Mesenchymal stem cell (in vitro differentiated cells and primary cell): Measurements from ENCODE around the gene AGAP1.

Experiments
- DNase-seq: peaks from one replicate; pipeline ENCODE4 v3.0.0-alpha.2; 2013
- H2AFZ ChIP-seq: one replicate; pipeline ENCODE4 v1.6.1; 2013; ENCODE audit warnings: low read depth, mild to moderate bottlenecking, control low read depth, inconsistent platforms, low read length, moderate library complexity
- H2AK5ac ChIP-seq: 2 replicates; pipeline ENCODE4 v1.6.1; 2013; ENCODE audit warnings: low read length, moderate library complexity, mild to moderate bottlenecking, inconsistent platforms; ENCODE audit not compliant: severe bottlenecking
- H2BK120ac ChIP-seq: one replicate; pipeline ENCODE4 v1.6.1; 2013; ENCODE audit warnings: low read depth, mild to moderate bottlenecking, inconsistent platforms, low read length, moderate library complexity
- H2BK12ac ChIP-seq, 2 experiments: one replicate each; pipeline ENCODE4 v1.6.1; 2013; ENCODE audit warnings: inconsistent platforms in 2 of 2, low read length in 2 of 2, mild to moderate bottlenecking in 2 of 2, moderate library complexity in 2 of 2, control low read depth in 1 of 2
- H2BK15ac ChIP-seq: one replicate; pipeline ENCODE4 v1.6.1; 2013; ENCODE audit warnings: mild to moderate bottlenecking, low read depth, inconsistent platforms; ENCODE audit not compliant: poor library complexity, severe bottlenecking
- H2BK5ac ChIP-seq: 2 replicates; pipeline ENCODE4 v1.6.1; 2013; ENCODE audit warnings: low read depth, mild to moderate bottlenecking, low read length, control low read depth, inconsistent platforms; ENCODE audit not compliant: poor library complexity, severe bottlenecking
- H3K14ac ChIP-seq, 2 experiments: one replicate each; pipeline ENCODE4 v1.6.1; 2013; ENCODE audit warnings: inconsistent platforms in 2 of 2, low read length in 2 of 2, control low read depth in 1 of 2, mild to moderate bottlenecking in 1 of 2, moderate library complexity in 1 of 2
- H3K18ac ChIP-seq, 2 experiments: one replicate each; pipeline ENCODE4 v1.6.1; 2013; ENCODE audit warnings: inconsistent platforms in 2 of 2, low read length in 2 of 2, control low read depth in 1 of 2, low read depth in 1 of 2, mild to moderate bottlenecking in 1 of 2
- H3K23ac ChIP-seq, 2 experiments: one replicate each; pipeline ENCODE4 v1.6.1; 2013; ENCODE audit warnings: inconsistent platforms in 2 of 2, low read length in 2 of 2, mild to moderate bottlenecking in 2 of 2, moderate library complexity in 2 of 2, control low read depth in 1 of 2
- H3K27ac ChIP-seq: 2 replicates; pipeline ENCODE4 v1.5.1; 2013; ENCODE audit warnings: mild to moderate bottlenecking, moderate library complexity, low read length, control low read depth, inconsistent platforms; ENCODE audit not compliant: poor library complexity, severe bottlenecking
- H3K27me3 ChIP-seq, 2 experiments: 2 replicates each; pipeline versions ENCODE4 v1.6.1 to v1.7.0; 2013; ENCODE audit warnings: low read length in 2 of 2, mild to moderate bottlenecking in 2 of 2, moderate library complexity in 2 of 2, control low read depth in 1 of 2, inconsistent platforms in 1 of 2; ENCODE audit not compliant: control insufficient read depth in 1 of 2, insufficient read depth in 1 of 2
- H3K36me3 ChIP-seq, 2 experiments: 2 replicates each; pipeline versions ENCODE4 v1.6.1 to v1.7.0; 2013; ENCODE audit warnings: low read length in 2 of 2, control low read depth in 1 of 2, inconsistent platforms in 1 of 2, low read depth in 1 of 2, mild to moderate bottlenecking in 1 of 2; ENCODE audit not compliant: insufficient read depth in 2 of 2, control insufficient read depth in 1 of 2
- H3K4ac ChIP-seq, 2 experiments: one replicate each; pipeline ENCODE4 v1.6.1; 2013; ENCODE audit warnings: inconsistent platforms in 2 of 2, low read length in 2 of 2, mild to moderate bottlenecking in 2 of 2, moderate library complexity in 2 of 2, control low read depth in 1 of 2, low read depth in 1 of 2
- H3K4me1 ChIP-seq: 2 replicates; pipeline ENCODE4 v1.6.1; 2013; ENCODE audit warnings: low read depth, low read length, control low read depth; ENCODE audit not compliant: control insufficient read depth, insufficient read depth
- H3K4me2 ChIP-seq: 2 replicates; pipeline ENCODE4 v1.6.1; 2013; ENCODE audit warnings: low read length, mild to moderate bottlenecking, inconsistent platforms; ENCODE audit not compliant: poor library complexity, severe bottlenecking
- H3K4me3 ChIP-seq, 2 experiments: 2 replicates each; pipeline versions ENCODE4 v1.5.1 to v1.7.0; 2013; ENCODE audit warnings: low read length in 2 of 2, mild to moderate bottlenecking in 2 of 2, control low read depth in 1 of 2, low read depth in 1 of 2; ENCODE audit not compliant: insufficient read depth in 1 of 2
- H3K79me1 ChIP-seq: replicated peaks from 2 replicates; pipeline ENCODE4 v1.6.1; 2013; ENCODE audit warnings: mild to moderate bottlenecking, control low read depth, low read length, inconsistent platforms; ENCODE audit not compliant: poor library complexity, severe bottlenecking
- H3K9ac ChIP-seq: 2 replicates; pipeline ENCODE4 v1.7.0; 2013; ENCODE audit warnings: mild to moderate bottlenecking, low read length, moderate library complexity
- H3K9me3 ChIP-seq: 2 replicates; pipeline ENCODE4 v1.7.0; 2013; ENCODE audit warnings: mild to moderate bottlenecking, low read length; ENCODE audit not compliant: control insufficient read depth
- H4K8ac ChIP-seq: one replicate; pipeline ENCODE4 v1.6.1; 2013; ENCODE audit warnings: inconsistent platforms, mild to moderate bottlenecking, low read length, moderate library complexity
- H4K91ac ChIP-seq: one replicate; pipeline ENCODE4 v1.6.1; 2013; ENCODE audit warnings: mild to moderate bottlenecking, low read length, inconsistent platforms
- WGBS: methylation state at CpG from one replicate; pipeline ENCODE4 v1.1.7; 2013; ENCODE audit warnings: mixed read lengths; 5-methylcytosine and 5-hydroxymethylcytosine counted together

AGAP1 gene

DNA sequence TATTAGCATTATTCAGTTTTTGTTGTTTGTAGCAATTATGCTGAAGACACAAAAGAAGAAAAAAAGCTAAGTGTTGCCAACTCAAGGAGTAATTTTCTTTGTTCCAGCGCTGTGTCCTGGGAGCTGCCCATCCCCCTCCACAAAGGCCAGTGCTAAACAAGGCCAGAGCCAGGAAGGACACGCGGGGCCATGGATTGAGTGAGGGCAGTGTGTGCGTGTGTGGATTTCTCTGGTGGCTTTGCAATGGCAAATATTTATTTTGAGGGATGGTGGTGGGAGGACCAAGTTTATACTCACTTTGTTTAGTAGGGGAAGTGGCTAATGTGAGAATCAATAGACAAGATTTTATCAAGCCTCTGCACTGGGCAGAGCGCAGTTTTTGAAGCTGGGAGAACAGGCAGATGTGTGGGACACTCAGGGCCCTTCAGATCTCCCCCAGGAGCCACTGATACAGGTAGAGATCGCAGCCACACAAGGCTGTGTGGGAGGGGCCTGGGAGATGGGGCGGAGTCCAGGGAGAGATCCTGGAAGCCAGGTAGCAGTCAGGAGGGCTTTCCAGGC is 11.4 kb downstream of the AGAP1 start:
- Histone ChIP-seq H2BK5ac (no peak overlapping the region), H3K9ac (no peak overlapping the region), H2BK120ac (peak overlapping the region; percentile 11), H2BK15ac (peak overlapping the region; percentile 70), H4K8ac (peak overlapping the region; percentile 92), H3K27ac (no peak overlapping the region), H3K18ac (peak overlapping the region; percentile 52 to 93), H3K4me1 (peaks cover 41% of the 10 kb centered on the region), H3K36me3 (peaks cover 0 to 6% of the 10 kb centered on the region in 2 experiments), H2AK5ac (peak overlapping the region; percentile 41), H2BK12ac (peak overlapping the region in 1 of 2 experiments; percentile 81), H3K79me1 (peaks cover 26% of the 10 kb centered on the region), H3K9me3 (no peaks in the 10 kb centered on the region), H4K91ac (no peak overlapping the region), H3K27me3 (no peaks in the 10 kb centered on the region), H2AFZ (no peak overlapping the region), H3K4me3 (no peak overlapping the region), H3K23ac (no peak overlapping the region), H3K4me2 (no peak overlapping the region), H3K14ac (peak overlapping the region in 1 of 2 experiments; percentile 85), H3K4ac (peak overlapping the region; percentile 36 to 88)
- peak; percentile 73 for DNase-seq
- WGBS: 44% methylated on average over 7 of the region's 7 CpGs

DNA sequence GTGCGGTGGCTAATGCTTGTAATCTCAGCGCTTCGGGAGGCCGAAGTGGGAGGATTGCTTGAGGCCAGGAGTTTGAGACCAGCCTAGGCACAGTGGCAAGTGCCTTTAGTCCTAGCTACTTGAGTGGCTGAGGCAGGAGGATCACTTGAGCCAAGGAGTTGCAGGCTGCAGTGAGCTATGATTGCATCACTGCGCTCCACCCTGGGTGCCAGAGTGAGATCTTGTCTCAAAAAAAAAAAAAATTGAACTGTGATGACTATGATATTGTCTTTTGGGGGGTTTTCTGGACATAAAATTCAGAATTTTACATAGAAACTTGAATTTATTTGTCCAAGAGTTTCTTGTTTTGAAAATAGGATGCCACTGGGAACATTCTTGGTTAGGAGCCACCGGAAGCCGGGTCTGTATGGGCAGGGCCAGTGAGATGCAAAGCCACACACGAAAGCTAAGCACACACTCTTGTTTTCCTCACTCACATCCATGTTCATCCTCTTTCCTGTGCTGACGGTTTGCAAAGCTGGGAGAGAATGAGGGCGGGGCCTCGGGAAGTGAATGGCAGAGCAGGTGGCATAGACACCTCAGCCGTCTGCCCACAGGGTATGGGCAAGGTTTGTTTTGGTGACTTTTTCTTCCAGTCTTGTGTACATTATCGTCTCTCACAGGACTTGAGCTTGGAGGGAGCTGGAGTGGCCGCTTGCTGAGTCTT is 12.6 kb downstream of the AGAP1 start:
- WGBS: 90% methylated on average over 14 of the region's 14 CpGs

DNA sequence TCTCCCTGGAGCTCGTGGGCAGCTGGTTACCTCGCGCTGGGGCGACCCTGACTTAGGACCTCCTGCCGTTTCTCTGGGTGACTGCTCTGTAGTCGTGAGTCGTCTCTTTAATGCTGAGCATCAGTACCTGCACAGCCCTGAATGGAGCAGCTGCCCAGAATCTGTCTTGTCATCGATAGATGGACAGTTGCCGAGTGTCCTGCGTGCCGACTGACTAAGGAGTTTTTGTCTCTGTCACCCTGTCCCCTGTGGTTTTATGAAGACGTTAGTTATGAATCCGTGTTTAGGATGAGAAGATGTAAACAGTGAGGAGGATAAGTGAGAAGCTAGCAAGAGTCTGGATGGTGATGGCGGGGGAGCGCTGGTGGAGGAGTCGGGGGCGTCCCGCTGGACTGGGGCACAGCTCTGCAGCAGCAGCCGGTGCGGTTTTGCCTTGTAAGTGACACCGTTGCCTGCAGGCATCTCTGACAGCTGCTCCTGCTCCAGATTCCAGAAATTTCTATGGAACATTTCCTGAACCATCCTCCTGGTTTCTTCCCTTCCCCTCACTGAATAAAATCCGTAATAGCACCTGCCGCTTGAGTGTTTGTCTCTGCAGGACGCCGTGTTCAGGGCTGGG is 13.3 kb downstream of the AGAP1 start:
- peaks cover 41% of the 10 kb centered on the region for H3K4me1 ChIP-seq
- no peaks in the 10 kb centered on the region for H3K9me3 ChIP-seq
- H2BK12ac ChIP-seq: peak overlapping the region in 1 of 2 experiments; percentile 0
- WGBS: 89% methylated on average over 25 of the region's 25 CpGs
- H2BK5ac ChIP-seq: no peak overlapping the region
- no peak overlapping the region for H3K27ac ChIP-seq
- no peak overlapping the region for H2BK120ac ChIP-seq
- H4K91ac ChIP-seq: peak overlapping the region; percentile 22
- H3K36me3 ChIP-seq: peaks cover 0 to 3% of the 10 kb centered on the region in 2 experiments
- no peak overlapping the region for H2BK15ac ChIP-seq
- H2AK5ac ChIP-seq: peak overlapping the region; percentile 6
- H3K79me1 ChIP-seq: peaks cover 24% of the 10 kb centered on the region
- no peak overlapping the region for H3K4ac ChIP-seq
- H3K4me3 ChIP-seq: no peak overlapping the region
- no peak overlapping the region for H3K9ac ChIP-seq
- H3K4me2 ChIP-seq: no peak overlapping the region
- H3K27me3 ChIP-seq: no peaks in the 10 kb centered on the region
- H4K8ac ChIP-seq: peak overlapping the region; percentile 2
- no peak for DNase-seq
- H3K14ac ChIP-seq: peak overlapping the region in 1 of 2 experiments; percentile 28
- H3K23ac ChIP-seq: no peak overlapping the region
- no peak overlapping the region for H2AFZ ChIP-seq
- H3K18ac ChIP-seq: peak overlapping the region in 1 of 2 experiments; percentile 74

More for the DNA sequence above, 12.6 kb downstream of the AGAP1 start:
- Histone ChIP-seq H3K4ac (no peak overlapping the region), H3K79me1 (peaks cover 24% of the 10 kb centered on the region), H2BK5ac (no peak overlapping the region), H2BK120ac (no peak overlapping the region), H3K4me3 (no peak overlapping the region), H3K9ac (no peak overlapping the region), H3K9me3 (no peaks in the 10 kb centered on the region), H2AFZ (no peak overlapping the region), H2BK15ac (no peak overlapping the region), H4K91ac (peak overlapping the region; percentile 22), H3K27me3 (no peaks in the 10 kb centered on the region), H2AK5ac (peak overlapping the region; percentile 6), H3K23ac (no peak overlapping the region), H3K4me2 (no peak overlapping the region), H3K27ac (no peak overlapping the region), H2BK12ac (peak overlapping the region in 1 of 2 experiments; percentile 0), H3K14ac (peak overlapping the region in 1 of 2 experiments; percentile 28), H3K36me3 (peaks cover 0 to 3% of the 10 kb centered on the region in 2 experiments), H4K8ac (peak overlapping the region; percentile 2), H3K4me1 (peaks cover 41% of the 10 kb centered on the region), H3K18ac (peak overlapping the region in 1 of 2 experiments; percentile 77)
- no peak for DNase-seq

DNA sequence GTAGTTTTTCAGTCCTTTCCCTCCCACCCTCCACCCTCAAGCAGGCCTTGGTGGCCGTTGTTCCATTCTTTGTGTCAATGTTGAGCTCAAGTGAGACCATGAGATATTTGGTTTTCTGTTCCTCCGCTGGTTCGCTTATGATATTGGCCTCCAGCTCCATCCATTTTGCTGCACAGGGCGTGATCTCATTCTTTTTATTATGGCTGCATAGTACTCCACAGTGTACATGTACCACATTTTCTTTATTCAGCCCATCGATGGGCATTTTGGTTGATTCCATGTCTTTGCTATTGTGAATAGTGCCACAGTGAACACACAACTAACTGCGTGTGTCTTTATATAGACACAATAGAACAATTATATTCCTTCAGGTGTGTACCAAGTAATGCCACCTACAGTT is 14.1 kb downstream of the AGAP1 start:
- Histone ChIP-seq H2BK15ac (no peak overlapping the region), H2BK5ac (no peak overlapping the region), H3K4ac (no peak overlapping the region), H3K9ac (no peak overlapping the region), H2AFZ (no peak overlapping the region), H3K79me1 (peaks cover 24% of the 10 kb centered on the region), H3K9me3 (no peaks in the 10 kb centered on the region), H3K4me3 (no peak overlapping the region), H3K27ac (no peak overlapping the region), H3K27me3 (no peaks in the 10 kb centered on the region), H4K91ac (no peak overlapping the region), H3K23ac (no peak overlapping the region), H2BK12ac (no peak overlapping the region), H3K4me2 (no peak overlapping the region), H3K4me1 (peaks cover 46% of the 10 kb centered on the region), H2BK120ac (no peak overlapping the region), H2AK5ac (no peak overlapping the region), H3K14ac (no peak overlapping the region), H3K18ac (no peak overlapping the region), H4K8ac (no peak overlapping the region), H3K36me3 (peaks cover 0 to 3% of the 10 kb centered on the region in 2 experiments)
- no peak for DNase-seq
- WGBS: 89% methylated on average over 4 of the region's 6 CpGs
